IPS DF 6.9 (cell line): Measurements from ENCODE around the gene GALNT16.
"Not testable (repeated sequence)": the region's sequence is repeated elsewhere in the genome, so short reads cannot be mapped to it uniquely, and the experiment has no call there.

Experiments
- DNase-seq: peaks from one replicate; pipeline ENCODE4 v3.0.0-alpha.2; 2013; ENCODE audit warnings: low read depth, low spot score
- H3K27ac ChIP-seq: one replicate; pipeline ENCODE4 v1.5.1; 2013; ENCODE audit warnings: low read length, control low read depth
- H3K27me3 ChIP-seq: 2 replicates; pipeline ENCODE4 v1.6.1; 2013; ENCODE audit warnings: mild to moderate bottlenecking, low read length; ENCODE audit not compliant: control insufficient read depth, insufficient read depth
- H3K36me3 ChIP-seq: 2 replicates; pipeline ENCODE4 v1.6.1; 2013; ENCODE audit warnings: low read length; ENCODE audit not compliant: control insufficient read depth, insufficient read depth
- H3K4me1 ChIP-seq: 2 replicates; pipeline ENCODE4 v1.6.1; 2013; ENCODE audit warnings: low read length; ENCODE audit not compliant: control insufficient read depth, insufficient read depth
- H3K4me3 ChIP-seq: 2 replicates; pipeline ENCODE4 v1.5.1; 2013; ENCODE audit warnings: mild to moderate bottlenecking, low read length
- H3K9me3 ChIP-seq: 2 replicates; pipeline ENCODE4 v1.6.1; 2013; ENCODE audit warnings: low read length, inconsistent platforms; ENCODE audit not compliant: control insufficient read depth, insufficient read depth
- WGBS: extraction: QIAGEN DNeasy Blood & Tissue Kit; methylation state at CpG from one replicate; pipeline ENCODE4 v1.1.7; 2013; ENCODE audit warnings: mixed read lengths, missing lambda C conversion rate; ENCODE audit not compliant: insufficient read length, insufficient coverage; 5-methylcytosine and 5-hydroxymethylcytosine counted together

The GALNT16 gene

GRCh38 chr14:69259527-69260189 lies at the start of gene GALNT16:
Gene GALNT16, plus strand, starts transcription at chr14:69260158. Its CDS starts 133 bp downstream, at chr14:69260291.
- peaks cover 18% of the 10 kb centered on the region for H3K27me3 ChIP-seq
- H3K27ac ChIP-seq: no peak within 1 kb of the TSS
- WGBS: no CpG with 5 or more reads among the region's 74 CpGs

GRCh38 chr14:69214393-69214792 lies 45.6 kb upstream of the GALNT16 start:
- Histone ChIP-seq H3K4me3 (no peak overlapping the region), H3K27me3 (no peaks in the 10 kb centered on the region), H3K36me3 (no peaks in the 10 kb centered on the region), H3K27ac (no peak overlapping the region), H3K9me3 (no peaks in the 10 kb centered on the region), H3K4me1 (no peaks in the 10 kb centered on the region)
- DNase-seq: no peak
- no CpG with 5 or more reads among the region's 2 CpGs for WGBS

More at GRCh38 chr14:69259527-69260189, at the start of gene GALNT16:
- 0 out of 2 replicates have a peak, but pooled peaks cover 4% of the 10 kb centered on the region for H3K4me1 ChIP-seq
- no peaks in the 10 kb centered on the region for H3K36me3 ChIP-seq
- H3K4me3 ChIP-seq: peak within 1 kb of the TSS; percentile 90
- DNase-seq: no peak
- H3K9me3 ChIP-seq: no peaks in the 10 kb centered on the region

DNA sequence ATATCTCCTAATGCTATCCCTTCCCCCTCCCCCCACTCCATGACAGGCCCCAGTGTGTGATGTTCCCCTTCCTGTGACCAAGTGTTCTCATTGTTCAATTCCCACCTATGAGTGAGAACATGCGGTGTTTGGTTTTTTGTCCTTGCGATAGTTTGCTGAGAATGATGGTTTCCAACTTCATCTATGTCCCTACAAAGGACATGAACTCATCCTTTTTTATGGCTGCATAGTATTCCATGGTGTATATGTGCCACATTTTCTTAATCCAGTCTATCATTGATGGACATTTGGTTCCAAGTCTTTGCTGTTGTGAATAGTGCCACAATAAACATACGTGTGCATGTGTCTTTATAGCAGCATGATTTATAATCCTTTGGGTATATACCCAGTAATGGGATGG lies 42.3 kb upstream of the GALNT16 start:
- not testable (repeated sequence) for H3K9me3 ChIP-seq, H3K27me3 ChIP-seq, H3K36me3 ChIP-seq, DNase-seq, H3K4me3 ChIP-seq, H3K4me1 ChIP-seq, H3K27ac ChIP-seq
- WGBS: no CpG with 5 or more reads among the region's 3 CpGs

- Histone ChIP-seq H3K27me3 (no peaks in the 10 kb centered on the region), H3K9me3 (no peaks in the 10 kb centered on the region), H3K4me1 (no peaks in the 10 kb centered on the region), H3K4me3 (no peak overlapping the region), H3K36me3 (no peaks in the 10 kb centered on the region; the same call in 1 of the 2 replicates), H3K27ac (no peak overlapping the region)
- no CpG with 5 or more reads among the region's 4 CpGs for WGBS
- DNase-seq: no peak
Observed at GRCh38 chr14:69224946-69225345, 35.0 kb upstream of the GALNT16 start.

DNA sequence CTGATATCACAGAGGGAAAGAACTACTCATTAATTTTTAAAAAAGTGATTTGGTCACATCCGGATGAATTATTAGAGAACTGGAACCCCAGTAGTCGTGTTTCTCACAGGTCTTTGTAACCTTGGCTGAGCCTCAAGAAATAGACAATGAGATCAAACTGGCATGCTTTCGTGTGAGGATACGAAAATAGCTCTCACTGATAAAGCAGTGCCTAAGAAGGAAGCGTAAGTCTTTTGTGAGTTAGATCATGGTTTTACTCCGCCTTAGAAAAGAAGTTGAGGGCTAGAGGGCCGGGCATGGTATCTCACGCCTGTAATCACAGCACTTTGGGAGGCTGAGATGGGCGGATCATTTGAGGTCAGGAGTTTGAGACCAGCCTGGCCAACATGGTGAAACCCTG lies 33.8 kb upstream of the GALNT16 start:
- no peak overlapping the region for H3K27ac ChIP-seq
- no peak overlapping the region for H3K4me3 ChIP-seq
- no peaks in the 10 kb centered on the region; the same call in 1 of the 2 replicates for H3K36me3 ChIP-seq
- no peaks in the 10 kb centered on the region for H3K9me3 ChIP-seq
- WGBS: no CpG with 5 or more reads among the region's 9 CpGs
- no peak for DNase-seq
- H3K27me3 ChIP-seq: no peaks in the 10 kb centered on the region
- no peaks in the 10 kb centered on the region for H3K4me1 ChIP-seq

- no peaks in the 10 kb centered on the region for H3K9me3 ChIP-seq
- H3K4me1 ChIP-seq: no peaks in the 10 kb centered on the region
- H3K4me3 ChIP-seq: no peak overlapping the region
- H3K27me3 ChIP-seq: no peaks in the 10 kb centered on the region
- no peak for DNase-seq
- H3K36me3 ChIP-seq: no peaks in the 10 kb centered on the region; the same call in 1 of the 2 replicates
- no peak overlapping the region for H3K27ac ChIP-seq
- WGBS: no CpG with 5 or more reads among the region's 2 CpGs
Observed at GRCh38 chr14:69226736-69227135, 33.2 kb upstream of the GALNT16 start.

- Histone ChIP-seq H3K4me3 (no peak overlapping the region), H3K9me3 (no peaks in the 10 kb centered on the region), H3K36me3 (peaks cover 4% of the 10 kb centered on the region; the same call in 1 of the 2 replicates), H3K27ac (no peak overlapping the region), H3K27me3 (no peaks in the 10 kb centered on the region), H3K4me1 (no peaks in the 10 kb centered on the region)
- no CpG with 5 or more reads among the region's 2 CpGs for WGBS
- no peak for DNase-seq
Observed at GRCh38 chr14:69231486-69231885, 28.5 kb upstream of the GALNT16 start.

DNA sequence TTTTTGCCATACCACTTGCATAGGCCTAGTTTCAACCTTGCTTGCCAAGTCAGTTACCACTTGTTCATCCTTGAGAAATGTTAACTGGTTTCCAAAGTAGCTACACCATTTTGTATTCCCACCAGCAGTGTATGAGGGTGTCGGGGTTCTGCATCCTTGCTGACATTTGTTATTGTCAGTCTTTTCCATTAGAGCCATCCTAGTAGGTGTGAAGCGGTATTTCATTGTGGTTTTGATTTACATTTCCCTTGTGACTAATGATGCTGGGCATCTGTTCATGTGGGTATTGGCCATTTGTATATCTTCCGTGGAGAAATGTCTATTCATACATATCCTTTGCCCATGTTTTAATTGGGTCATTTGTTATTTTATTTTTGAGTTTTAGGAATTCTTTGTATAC lies 27.6 kb upstream of the GALNT16 start:
- no peak for DNase-seq
- Histone ChIP-seq H3K27me3 (no peaks in the 10 kb centered on the region), H3K9me3 (no peaks in the 10 kb centered on the region), H3K27ac (no peak overlapping the region), H3K4me3 (no peak overlapping the region), H3K4me1 (no peaks in the 10 kb centered on the region), H3K36me3 (peaks cover 6% of the 10 kb centered on the region; the same call in 1 of the 2 replicates)
- no CpG with 5 or more reads among the region's 3 CpGs for WGBS

DNA sequence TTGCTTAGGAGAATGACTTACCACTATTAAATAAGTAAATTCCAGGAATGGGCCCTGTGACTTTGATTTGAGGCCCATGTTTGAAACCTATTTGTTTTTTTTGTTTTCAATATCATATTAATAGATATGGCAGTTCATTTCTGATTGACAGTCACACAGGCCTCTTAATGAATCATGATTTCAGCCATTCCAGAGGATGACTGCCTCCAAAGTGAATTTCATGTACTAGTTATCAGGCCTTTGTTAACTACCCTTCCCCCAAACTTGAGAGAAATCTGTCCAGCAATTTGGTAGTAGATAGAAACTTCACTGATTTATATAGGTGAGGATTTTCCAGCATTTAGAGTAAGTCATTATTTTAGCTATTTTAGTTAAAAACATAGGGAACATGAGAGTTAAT lies 25.9 kb upstream of the GALNT16 start:
- Histone ChIP-seq H3K36me3 (peaks cover 8% of the 10 kb centered on the region; the same call in 1 of the 2 replicates), H3K4me1 (no peaks in the 10 kb centered on the region), H3K27me3 (no peaks in the 10 kb centered on the region), H3K27ac (no peak overlapping the region), H3K4me3 (no peak overlapping the region), H3K9me3 (no peaks in the 10 kb centered on the region)
- DNase-seq: no peak

GRCh38 chr14:69235708-69236107 lies 24.2 kb upstream of the GALNT16 start:
- Histone ChIP-seq H3K27ac (no peak overlapping the region), H3K9me3 (no peaks in the 10 kb centered on the region), H3K4me3 (no peak overlapping the region), H3K27me3 (no peaks in the 10 kb centered on the region), H3K4me1 (no peaks in the 10 kb centered on the region), H3K36me3 (peaks cover 8% of the 10 kb centered on the region; the same call in 1 of the 2 replicates)
- DNase-seq: no peak
- WGBS: no CpG with 5 or more reads among the region's 1 CpG

DNA sequence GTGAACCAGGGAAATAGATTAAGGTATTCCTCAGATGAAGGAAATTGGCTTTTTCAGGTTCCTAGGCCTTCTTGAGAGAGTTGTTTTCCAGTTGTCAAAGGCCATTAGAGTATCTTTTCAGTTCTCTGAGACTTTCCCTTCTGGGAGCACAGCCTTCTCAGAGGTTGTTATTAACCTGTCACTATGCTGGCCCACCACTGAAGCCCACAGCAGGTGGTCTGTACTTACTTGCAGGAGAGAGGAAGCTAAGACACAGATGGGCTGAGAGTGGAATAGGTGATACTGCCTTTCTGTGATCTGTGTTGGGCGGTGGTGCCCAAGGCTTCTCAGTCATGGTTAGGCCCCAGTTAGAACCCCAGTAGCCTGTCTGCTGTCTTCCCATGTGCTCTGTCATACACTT lies 22.8 kb upstream of the GALNT16 start:
- Histone ChIP-seq H3K4me3 (no peak overlapping the region), H3K27me3 (no peaks in the 10 kb centered on the region), H3K9me3 (no peaks in the 10 kb centered on the region), H3K36me3 (peaks cover 8% of the 10 kb centered on the region; the same call in 1 of the 2 replicates), H3K27ac (no peak overlapping the region), H3K4me1 (no peaks in the 10 kb centered on the region)
- WGBS: no CpG with 5 or more reads among the region's 1 CpG
- DNase-seq: no peak
